Osteoblast (primary cell): Measurements from ENCODE around the gene NACAD. TPM values are rescaled to one million over a fixed set of nuclear protein-coding genes. Genes with fewer than 3 reads are reported as not detected.

Experiments used
- DNase-seq: peaks from one replicate; pipeline ENCODE4 v3.0.0; 2011; ENCODE audit warnings: low spot score, mixed read lengths; ENCODE audit not compliant: insufficient read length; ENCODE audit errors: missing footprints
- H2AFZ ChIP-seq: 2 replicates; pipeline ENCODE4 v1.6.0; 2011; ENCODE audit warnings: mild to moderate bottlenecking, low read length
- H3K27ac ChIP-seq: 2 replicates; pipeline ENCODE4 v1.5.1; 2011; ENCODE audit warnings: mild to moderate bottlenecking, low read depth, low read length, moderate library complexity
- H3K27me3 ChIP-seq: 2 replicates; pipeline ENCODE4 v1.6.0; 2012; ENCODE audit warnings: mild to moderate bottlenecking, control low read depth, inconsistent platforms, low read length, moderate library complexity; ENCODE audit not compliant: insufficient read depth
- H3K36me3 ChIP-seq: 2 replicates; pipeline ENCODE4 v1.5.1; 2011; ENCODE audit warnings: mild to moderate bottlenecking, low read length, control low read depth, moderate library complexity; ENCODE audit not compliant: insufficient read depth
- H3K4me1 ChIP-seq: 2 replicates; pipeline ENCODE4 v1.5.1; 2011; ENCODE audit warnings: mild to moderate bottlenecking, low read length, control low read depth, moderate library complexity; ENCODE audit not compliant: insufficient read depth
- H3K4me2 ChIP-seq: 2 replicates; pipeline ENCODE4 v1.6.0; 2011; ENCODE audit warnings: mild to moderate bottlenecking, low read length; ENCODE audit not compliant: insufficient read depth
- H3K4me3 ChIP-seq: fragments of 200-600 bp; sonication (generic); 3 replicates; pipeline ENCODE4 v1.5.1; 2012; ENCODE audit warnings: mild to moderate bottlenecking, low read length, inconsistent platforms; ENCODE audit not compliant: insufficient read depth
- H3K79me2 ChIP-seq: 2 replicates; pipeline ENCODE4 v1.6.0; 2012; ENCODE audit warnings: mild to moderate bottlenecking, low read length, control low read depth, inconsistent platforms; ENCODE audit not compliant: insufficient read depth
- H3K9me3 ChIP-seq: 2 replicates; pipeline ENCODE4 v1.5.1; 2011; ENCODE audit warnings: low read depth, low read length, control low read depth
- H4K20me1 ChIP-seq: 2 replicates; pipeline ENCODE4 v1.6.0; 2012; ENCODE audit warnings: mild to moderate bottlenecking, low read length, control low read depth; ENCODE audit not compliant: insufficient read depth
- total RNA-seq: library from RNA; depleted of rRNA; stranded (reverse); fragments of >200 nt; gene quantifications from 2 replicates; pipeline ENCODE4 v1.2.3, GENCODE V29; 2012
- TF ChIP-seq, protein P1 (sequence below): IDR thresholded peaks from 2 replicates; pipeline ENCODE4 v1.5.1; 2011; ENCODE audit warnings: mild to moderate bottlenecking, low read depth, low read length, moderate library complexity; ENCODE audit errors: extremely low read depth

The NACAD gene
- total RNA-seq, 1 donor, result 0.72 TPM

- no peak overlapping the region for H3K4me3 ChIP-seq
Observed at GRCh38 chr7:45085619-45086200, 3.1 kb downstream of the NACAD start.

DNA sequence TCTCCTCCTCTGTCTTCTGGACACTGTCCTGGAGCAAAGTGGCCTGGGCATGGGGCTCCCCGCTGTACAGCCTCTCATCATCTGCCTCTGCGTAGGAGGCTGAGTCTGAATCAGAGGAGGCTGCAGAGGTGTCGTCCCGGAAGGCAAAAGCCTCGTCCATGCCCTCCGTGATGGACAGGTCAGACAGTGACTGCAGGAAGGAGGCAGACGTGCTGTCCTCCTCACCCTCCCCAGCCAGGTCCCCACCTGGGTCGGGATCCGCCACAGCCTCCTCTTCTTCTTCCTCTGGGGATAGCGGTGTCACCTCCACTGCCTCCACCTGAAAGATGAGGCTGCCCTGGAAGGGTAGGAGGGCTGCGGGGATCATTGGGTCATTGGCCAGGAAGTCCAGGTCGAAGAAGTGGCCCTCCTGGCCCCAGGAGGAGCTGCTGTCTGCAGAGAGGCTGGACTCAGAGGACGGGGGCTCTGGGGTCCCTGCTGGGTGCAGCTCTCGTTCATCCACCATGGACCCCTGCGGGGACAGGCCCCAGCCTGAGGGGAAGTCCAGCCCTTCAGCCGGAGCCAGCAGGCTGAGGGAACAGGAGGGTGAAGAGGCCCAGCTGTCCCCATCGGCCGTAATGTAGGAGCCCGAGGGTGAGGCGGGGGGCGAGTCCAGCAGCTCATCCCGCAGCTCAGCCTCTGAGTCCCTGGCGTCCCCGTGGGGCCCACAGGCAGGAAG, 3.7 kb downstream of the NACAD start:
- Histone ChIP-seq H3K79me2 (no peaks in the 10 kb centered on the region), H3K4me1 (peaks cover 3% of the 10 kb centered on the region), H3K9me3 (no peaks in the 10 kb centered on the region), H3K27ac (no peak overlapping the region), H3K4me2 (no peak overlapping the region), H3K27me3 (peaks cover 9% of the 10 kb centered on the region), H3K36me3 (no peaks in the 10 kb centered on the region), H4K20me1 (no peaks in the 10 kb centered on the region), H2AFZ (no peak overlapping the region), H3K4me3 (no peak overlapping the region)
- DNase-seq, result peak; percentile 82
- TF ChIP-seq, protein P1, sequence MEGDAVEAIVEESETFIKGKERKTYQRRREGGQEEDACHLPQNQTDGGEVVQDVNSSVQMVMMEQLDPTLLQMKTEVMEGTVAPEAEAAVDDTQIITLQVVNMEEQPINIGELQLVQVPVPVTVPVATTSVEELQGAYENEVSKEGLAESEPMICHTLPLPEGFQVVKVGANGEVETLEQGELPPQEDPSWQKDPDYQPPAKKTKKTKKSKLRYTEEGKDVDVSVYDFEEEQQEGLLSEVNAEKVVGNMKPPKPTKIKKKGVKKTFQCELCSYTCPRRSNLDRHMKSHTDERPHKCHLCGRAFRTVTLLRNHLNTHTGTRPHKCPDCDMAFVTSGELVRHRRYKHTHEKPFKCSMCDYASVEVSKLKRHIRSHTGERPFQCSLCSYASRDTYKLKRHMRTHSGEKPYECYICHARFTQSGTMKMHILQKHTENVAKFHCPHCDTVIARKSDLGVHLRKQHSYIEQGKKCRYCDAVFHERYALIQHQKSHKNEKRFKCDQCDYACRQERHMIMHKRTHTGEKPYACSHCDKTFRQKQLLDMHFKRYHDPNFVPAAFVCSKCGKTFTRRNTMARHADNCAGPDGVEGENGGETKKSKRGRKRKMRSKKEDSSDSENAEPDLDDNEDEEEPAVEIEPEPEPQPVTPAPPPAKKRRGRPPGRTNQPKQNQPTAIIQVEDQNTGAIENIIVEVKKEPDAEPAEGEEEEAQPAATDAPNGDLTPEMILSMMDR, result no peak

More at GRCh38 chr7:45085619-45086200, 3.1 kb downstream of the NACAD start:
- TF ChIP-seq, protein P1, result no peak
- no peak overlapping the region for H3K4me2 ChIP-seq
- H3K27ac ChIP-seq, result no peak overlapping the region
- peaks cover 9% of the 10 kb centered on the region for H3K27me3 ChIP-seq
- DNase-seq, result peak; percentile 73
- no peaks in the 10 kb centered on the region for H3K79me2 ChIP-seq
- no peaks in the 10 kb centered on the region for H3K36me3 ChIP-seq
- H3K9me3 ChIP-seq, result no peaks in the 10 kb centered on the region
- no peaks in the 10 kb centered on the region for H4K20me1 ChIP-seq
- peaks cover 3% of the 10 kb centered on the region for H3K4me1 ChIP-seq
- no peak overlapping the region for H2AFZ ChIP-seq

- Histone ChIP-seq H3K79me2 (no peaks in the 10 kb centered on the region), H3K4me2 (no peak overlapping the region), H3K27ac (no peak overlapping the region), H2AFZ (no peak overlapping the region), H3K4me1 (peaks cover 3% of the 10 kb centered on the region), H4K20me1 (no peaks in the 10 kb centered on the region), H3K4me3 (no peak overlapping the region), H3K9me3 (no peaks in the 10 kb centered on the region), H3K36me3 (no peaks in the 10 kb centered on the region), H3K27me3 (peaks cover 4% of the 10 kb centered on the region)
- TF ChIP-seq, protein P1, result no peak
- DNase-seq, result peak; percentile 89
Observed at GRCh38 chr7:45084336-45084735, 4.4 kb downstream of the NACAD start.

DNA sequence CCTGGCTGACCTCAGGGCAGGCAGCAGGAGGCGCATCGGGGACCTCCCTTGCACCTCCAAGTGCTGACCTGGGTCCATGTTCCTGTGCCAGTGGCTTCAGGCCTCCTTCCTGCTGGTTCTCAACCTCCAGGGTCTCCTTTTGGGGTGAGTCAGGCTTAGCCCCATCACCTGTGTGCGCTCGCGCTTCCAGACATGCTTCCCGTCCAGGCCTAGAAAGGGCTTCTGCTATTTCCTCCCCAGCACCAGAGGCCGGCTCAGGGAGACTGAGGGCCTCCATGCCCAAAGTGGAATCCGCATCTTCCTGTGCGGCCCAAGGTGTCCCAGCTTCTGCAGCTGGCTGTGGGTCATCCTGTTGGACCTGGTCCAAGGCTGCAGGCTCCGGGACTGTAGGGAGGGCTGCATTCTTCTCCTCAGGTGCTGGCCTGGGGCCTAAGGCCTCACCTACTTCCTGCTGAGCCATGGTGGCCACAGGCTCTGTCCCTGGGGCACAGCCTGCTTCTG, 5.9 kb downstream of the NACAD start:
- no peaks in the 10 kb centered on the region for H3K9me3 ChIP-seq
- no peak overlapping the region for H3K4me3 ChIP-seq
- H3K79me2 ChIP-seq, result no peaks in the 10 kb centered on the region
- peak; percentile 87 for DNase-seq
- no peaks in the 10 kb centered on the region for H3K4me1 ChIP-seq
- no peak overlapping the region for H3K27ac ChIP-seq
- no peak overlapping the region for H3K4me2 ChIP-seq
- H4K20me1 ChIP-seq, result no peaks in the 10 kb centered on the region
- no peaks in the 10 kb centered on the region for H3K36me3 ChIP-seq
- TF ChIP-seq, protein P1, result peak; percentile 14
- H3K27me3 ChIP-seq, result no peaks in the 10 kb centered on the region
- H2AFZ ChIP-seq, result no peak overlapping the region
